Chondrocyte (in vitro differentiated cells): ENCODE results near the gene DNM3. TPM values are rescaled to one million over a fixed set of nuclear protein-coding genes. Genes with fewer than 3 reads are reported as not detected.

ENCODE experiments used
- DNase-seq: peaks from one replicate; pipeline ENCODE4 v3.0.0; 2021; ENCODE audit warnings: mixed read lengths, low spot score
- H3K27ac Mint-ChIP-seq: one replicate; pipeline ENCODE4 v1.8.0; 2021; ENCODE audit warnings: mild to moderate bottlenecking, moderate library complexity, mixed read lengths; ENCODE audit not compliant: unreplicated experiment
- H3K27me3 Mint-ChIP-seq: 2 replicates; pipeline ENCODE4 v1.8.0; 2021; ENCODE audit warnings: low read depth, mixed read lengths
- H3K36me3 Mint-ChIP-seq: 2 replicates; pipeline ENCODE4 v1.8.0; 2021; ENCODE audit warnings: low read depth, mixed read lengths
- H3K4me1 Mint-ChIP-seq: 2 replicates; pipeline ENCODE4 v1.8.0; 2021; ENCODE audit warnings: low read depth, mild to moderate bottlenecking, mixed read lengths
- H3K4me3 Mint-ChIP-seq: one replicate; pipeline ENCODE4 v1.8.0; 2021; ENCODE audit warnings: mild to moderate bottlenecking, moderate library complexity, mixed read lengths; ENCODE audit not compliant: unreplicated experiment
- H3K9me3 Mint-ChIP-seq: 2 replicates; pipeline ENCODE4 v1.8.0; 2021; ENCODE audit warnings: low read depth, mixed read lengths
- CTCF ChIP-seq: fragments of 200-600 bp; sonication (generic); IDR thresholded peaks from 2 replicates; pipeline ENCODE4 v1.5.0; 2021; ENCODE audit warnings: antibody characterized with exemption, mild to moderate bottlenecking, moderate library complexity
- total RNA-seq: library from RNA; stranded (reverse); gene quantifications from 3 replicates; pipeline ENCODE4 v1.2.1, GENCODE V29; 2021

Gene DNM3
- total RNA-seq, 1 donor from 2014 or later = 12.4 TPM

- Mint-ChIP-seq H3K27ac (no peak overlapping the region), H3K27me3 (no peaks in the 10 kb centered on the region), H3K36me3 (no peaks in the 10 kb centered on the region), H3K4me3 (no peak overlapping the region), H3K4me1 (peaks cover 17% of the 10 kb centered on the region), H3K9me3 (no peaks in the 10 kb centered on the region)
- no peak for DNase-seq
- no peak for TF ChIP-seq CTCF
Observed at GRCh38 chr1:172450524-172450885, 609.2 kb downstream of the DNM3 start.

GRCh38 chr1:172451002-172451443, 609.7 kb downstream of the DNM3 start:
- Mint-ChIP-seq H3K9me3 (no peaks in the 10 kb centered on the region), H3K27me3 (no peaks in the 10 kb centered on the region), H3K4me1 (peaks cover 17% of the 10 kb centered on the region), H3K27ac (no peak overlapping the region), H3K36me3 (no peaks in the 10 kb centered on the region), H3K4me3 (no peak overlapping the region)
- TF ChIP-seq CTCF = no peak
- no peak for DNase-seq

GRCh38 chr1:172452536-172453152, 611.3 kb downstream of the DNM3 start:
- Mint-ChIP-seq H3K9me3 (no peaks in the 10 kb centered on the region), H3K36me3 (no peaks in the 10 kb centered on the region), H3K4me1 (peaks cover 17% of the 10 kb centered on the region), H3K4me3 (no peak overlapping the region), H3K27ac (no peak overlapping the region), H3K27me3 (no peaks in the 10 kb centered on the region)
- no peak for DNase-seq
- no peak for TF ChIP-seq CTCF

GRCh38 chr1:172453153-172453545, 611.9 kb downstream of the DNM3 start:
- no peak for DNase-seq
- no peak overlapping the region for H3K4me3 Mint-ChIP-seq
- no peak for TF ChIP-seq CTCF
- H3K36me3 Mint-ChIP-seq = no peaks in the 10 kb centered on the region
- no peaks in the 10 kb centered on the region for H3K27me3 Mint-ChIP-seq
- H3K27ac Mint-ChIP-seq = no peak overlapping the region
- peaks cover 17% of the 10 kb centered on the region for H3K4me1 Mint-ChIP-seq
- H3K9me3 Mint-ChIP-seq = no peaks in the 10 kb centered on the region

GRCh38 chr1:172453607-172454006, 612.3 kb downstream of the DNM3 start:
- no peak for DNase-seq
- no peaks in the 10 kb centered on the region for H3K27me3 Mint-ChIP-seq
- no peaks in the 10 kb centered on the region for H3K9me3 Mint-ChIP-seq
- no peaks in the 10 kb centered on the region for H3K36me3 Mint-ChIP-seq
- TF ChIP-seq CTCF = no peak
- H3K27ac Mint-ChIP-seq = no peak overlapping the region
- H3K4me3 Mint-ChIP-seq = no peak overlapping the region
- peaks cover 17% of the 10 kb centered on the region for H3K4me1 Mint-ChIP-seq
